ENCODE results near the gene NSDHL.

DNA sequence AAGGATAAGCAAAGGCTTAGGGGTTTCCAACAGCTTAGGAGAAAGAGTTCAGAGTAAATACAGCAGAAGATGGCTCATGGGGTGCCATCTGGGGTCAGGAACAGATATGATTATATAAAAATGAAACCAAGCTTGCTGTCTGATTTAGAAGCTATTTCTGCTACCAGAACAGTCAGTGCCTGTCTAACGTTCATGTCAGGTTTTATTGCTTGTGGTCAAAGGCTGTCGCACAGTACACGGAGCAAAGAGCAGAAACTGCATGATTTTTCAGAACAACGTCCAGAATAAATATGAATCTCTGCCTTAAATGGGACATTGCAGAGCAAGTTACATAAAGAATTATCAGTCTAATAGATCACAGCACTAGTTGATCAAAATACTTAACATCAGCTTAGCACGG lies 17.7 kb upstream of the NSDHL start:
- TF ChIP-seq MEF2D (CRISPR knock-in tag; IDR thresholded peaks at IDR 0.05) (no peak), ZNF703 (CRISPR knock-in tag; IDR thresholded peaks at IDR 0.05; ENCODE audit: borderline replicate concordance) (no peak), ZNF674 (CRISPR knock-in tag; IDR thresholded peaks at IDR 0.05; ENCODE audit: low read depth) (no peak), HOXA9 (CRISPR knock-in tag; IDR thresholded peaks at IDR 0.05; ENCODE audit: borderline replicate concordance) (no peak), JUNB (CRISPR knock-in tag; IDR thresholded peaks at IDR 0.05; ENCODE audit: borderline replicate concordance) (no peak)
- TF ChIP-seq, protein P1, sequence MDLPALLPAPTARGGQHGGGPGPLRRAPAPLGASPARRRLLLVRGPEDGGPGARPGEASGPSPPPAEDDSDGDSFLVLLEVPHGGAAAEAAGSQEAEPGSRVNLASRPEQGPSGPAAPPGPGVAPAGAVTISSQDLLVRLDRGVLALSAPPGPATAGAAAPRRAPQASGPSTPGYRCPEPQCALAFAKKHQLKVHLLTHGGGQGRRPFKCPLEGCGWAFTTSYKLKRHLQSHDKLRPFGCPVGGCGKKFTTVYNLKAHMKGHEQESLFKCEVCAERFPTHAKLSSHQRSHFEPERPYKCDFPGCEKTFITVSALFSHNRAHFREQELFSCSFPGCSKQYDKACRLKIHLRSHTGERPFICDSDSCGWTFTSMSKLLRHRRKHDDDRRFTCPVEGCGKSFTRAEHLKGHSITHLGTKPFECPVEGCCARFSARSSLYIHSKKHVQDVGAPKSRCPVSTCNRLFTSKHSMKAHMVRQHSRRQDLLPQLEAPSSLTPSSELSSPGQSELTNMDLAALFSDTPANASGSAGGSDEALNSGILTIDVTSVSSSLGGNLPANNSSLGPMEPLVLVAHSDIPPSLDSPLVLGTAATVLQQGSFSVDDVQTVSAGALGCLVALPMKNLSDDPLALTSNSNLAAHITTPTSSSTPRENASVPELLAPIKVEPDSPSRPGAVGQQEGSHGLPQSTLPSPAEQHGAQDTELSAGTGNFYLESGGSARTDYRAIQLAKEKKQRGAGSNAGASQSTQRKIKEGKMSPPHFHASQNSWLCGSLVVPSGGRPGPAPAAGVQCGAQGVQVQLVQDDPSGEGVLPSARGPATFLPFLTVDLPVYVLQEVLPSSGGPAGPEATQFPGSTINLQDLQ (CRISPR knock-in tag; IDR thresholded peaks at IDR 0.05) = no peak

All from HepG2 (cell line).